MM.1S (cell line): ENCODE measurements around the gene GNL1.
"Not testable (repeated sequence)": the region's sequence is repeated elsewhere in the genome, so short reads cannot be mapped to it uniquely, and the experiment has no call there.

ENCODE experiments used
- DNase-seq: peaks from one replicate; pipeline ENCODE4 v3.0.0-alpha.2; 2015
- H2AFZ ChIP-seq: fragments of 300-600 bp; sonication (generic); 2 replicates; pipeline ENCODE4 v1.6.0; 2016; ENCODE audit warnings: antibody characterized with exemption, low read length
- H3F3A ChIP-seq: fragments of 300-600 bp; sonication (generic); 2 replicates; pipeline ENCODE4 v1.6.1; 2016; ENCODE audit warnings: mild to moderate bottlenecking, antibody characterized with exemption, low read length, moderate library complexity, mixed read lengths; ENCODE audit not compliant: insufficient read depth
- H3K27ac ChIP-seq: fragments of 300-600 bp; sonication (generic); 2 replicates; pipeline ENCODE4 v1.5.1; 2016; ENCODE audit warnings: mild to moderate bottlenecking, low read length
- H3K27me3 ChIP-seq: fragments of 300-600 bp; sonication (generic); replicated peaks from 2 replicates; pipeline ENCODE4 v1.6.0; 2016; ENCODE audit warnings: low read length; ENCODE audit not compliant: insufficient read depth
- H3K36me3 ChIP-seq: fragments of 300-600 bp; sonication (generic); replicated peaks from 2 replicates; pipeline ENCODE4 v1.6.1; 2016; ENCODE audit warnings: mild to moderate bottlenecking, low read length, mixed read lengths; ENCODE audit not compliant: insufficient read depth
- H3K4me1 ChIP-seq: fragments of 300-600 bp; sonication (generic); 2 replicates; pipeline ENCODE4 v1.6.1; 2016; ENCODE audit warnings: low read length, mixed read lengths
- H3K4me2 ChIP-seq: fragments of 300-600 bp; sonication (generic); 2 replicates; pipeline ENCODE4 v1.6.0; 2016; ENCODE audit warnings: low read depth, low read length
- H3K4me3 ChIP-seq: fragments of 300-600 bp; sonication (generic); 2 replicates; pipeline ENCODE4 v1.5.1; 2016; ENCODE audit warnings: low read length, mixed read lengths
- H3K79me2 ChIP-seq: fragments of 300-600 bp; sonication (generic); 2 replicates; pipeline ENCODE4 v1.6.1; 2016; ENCODE audit warnings: mixed run types, low read length, mixed read lengths
- H3K9ac ChIP-seq: fragments of 300-600 bp; sonication (generic); 2 replicates; pipeline ENCODE4 v1.6.1; 2016; ENCODE audit warnings: low read length, mixed read lengths
- H3K9me2 ChIP-seq: fragments of 300-600 bp; sonication (generic); replicated peaks from 2 replicates; pipeline ENCODE4 v1.6.1; 2016; ENCODE audit warnings: mild to moderate bottlenecking, low read length, mixed read lengths; ENCODE audit not compliant: insufficient read depth
- H3K9me3 ChIP-seq: fragments of 300-600 bp; sonication (generic); replicated peaks from 2 replicates; pipeline ENCODE4 v1.6.1; 2016; ENCODE audit warnings: mild to moderate bottlenecking, low read length, mixed read lengths; ENCODE audit not compliant: insufficient read depth
- H4K20me1 ChIP-seq: fragments of 300-600 bp; sonication (generic); 2 replicates; pipeline ENCODE4 v1.6.1; 2016; ENCODE audit warnings: mild to moderate bottlenecking, low read length, moderate library complexity, mixed read lengths; ENCODE audit not compliant: insufficient read depth
- EZH2 ChIP-seq: fragments of 300-600 bp; sonication (generic); optimal IDR thresholded peaks from 2 replicates; pipeline ENCODE3; 2017; ENCODE audit warnings: low read depth, mild to moderate bottlenecking, antibody characterized with exemption, low read length, mixed read lengths
- EZH2phosphoT487 ChIP-seq: fragments of 300-600 bp; sonication (generic); IDR thresholded peaks from 2 replicates; pipeline ENCODE4 v1.6.1; 2018; ENCODE audit warnings: antibody characterized with exemption, low read length
- TF ChIP-seq, protein P1 (sequence below): fragments of 300-600 bp; sonication (generic); IDR thresholded peaks from 2 replicates; pipeline ENCODE4 v1.5.1; 2016; ENCODE audit warnings: antibody characterized with exemption, low read length, mixed read lengths

GNL1 gene

DNA sequence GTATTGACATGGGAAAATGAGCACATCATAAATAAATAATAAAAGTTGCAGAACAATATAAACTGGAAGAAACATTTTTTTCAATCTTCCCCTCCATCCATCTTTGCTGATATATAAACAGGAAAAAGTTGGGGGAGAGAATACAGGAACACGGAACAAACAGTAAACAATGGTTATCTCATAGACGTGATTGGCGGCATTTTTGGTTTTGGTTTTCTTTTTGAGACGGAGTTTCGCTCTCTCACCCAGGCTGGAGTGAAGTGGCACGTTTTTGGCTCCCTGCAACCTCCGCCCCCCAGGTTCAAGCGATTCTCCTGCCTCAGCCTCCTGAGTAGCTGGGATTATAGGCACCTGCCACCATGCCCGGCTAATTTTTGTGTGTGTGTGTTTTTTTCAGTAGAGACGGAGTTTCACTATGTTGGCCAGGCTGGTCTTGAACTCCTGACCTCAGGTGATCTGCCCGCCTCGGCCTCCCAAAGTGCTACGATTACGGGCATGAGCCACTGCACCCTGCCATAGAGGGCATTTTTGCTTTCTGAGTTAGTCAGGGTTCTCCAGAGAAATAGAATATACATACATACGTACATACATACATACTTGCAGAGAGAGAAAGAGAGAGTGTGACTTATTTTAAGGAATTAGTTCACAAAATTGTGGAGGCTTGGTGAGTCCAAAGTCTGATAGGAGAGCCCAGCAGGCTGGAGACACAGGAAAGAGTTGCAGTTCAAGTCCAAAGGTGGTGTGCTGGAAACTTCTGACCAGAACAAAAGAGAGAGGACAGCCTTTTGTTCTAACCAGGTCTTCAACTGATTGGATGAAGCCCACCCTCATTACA is 22.6 kb downstream of the GNL1 start:
- DNase-seq, result no peak
- Histone ChIP-seq H3K27me3 (no peaks in the 10 kb centered on the region), H3K4me1 (peaks cover 16% of the 10 kb centered on the region), H3K9me3 (no peaks in the 10 kb centered on the region), H3F3A (peaks cover 9% of the 10 kb centered on the region), H3K79me2 (no peaks in the 10 kb centered on the region), H4K20me1 (no peaks in the 10 kb centered on the region), H3K4me3 (no peak overlapping the region), H3K9me2 (no peaks in the 10 kb centered on the region), H3K27ac (no peak overlapping the region), H3K36me3 (no peaks in the 10 kb centered on the region), H3K9ac (no peak overlapping the region), H2AFZ (no peak overlapping the region), H3K4me2 (no peak overlapping the region)
- no peak for TF ChIP-seq EZH2phosphoT487
- TF ChIP-seq, protein P1, sequence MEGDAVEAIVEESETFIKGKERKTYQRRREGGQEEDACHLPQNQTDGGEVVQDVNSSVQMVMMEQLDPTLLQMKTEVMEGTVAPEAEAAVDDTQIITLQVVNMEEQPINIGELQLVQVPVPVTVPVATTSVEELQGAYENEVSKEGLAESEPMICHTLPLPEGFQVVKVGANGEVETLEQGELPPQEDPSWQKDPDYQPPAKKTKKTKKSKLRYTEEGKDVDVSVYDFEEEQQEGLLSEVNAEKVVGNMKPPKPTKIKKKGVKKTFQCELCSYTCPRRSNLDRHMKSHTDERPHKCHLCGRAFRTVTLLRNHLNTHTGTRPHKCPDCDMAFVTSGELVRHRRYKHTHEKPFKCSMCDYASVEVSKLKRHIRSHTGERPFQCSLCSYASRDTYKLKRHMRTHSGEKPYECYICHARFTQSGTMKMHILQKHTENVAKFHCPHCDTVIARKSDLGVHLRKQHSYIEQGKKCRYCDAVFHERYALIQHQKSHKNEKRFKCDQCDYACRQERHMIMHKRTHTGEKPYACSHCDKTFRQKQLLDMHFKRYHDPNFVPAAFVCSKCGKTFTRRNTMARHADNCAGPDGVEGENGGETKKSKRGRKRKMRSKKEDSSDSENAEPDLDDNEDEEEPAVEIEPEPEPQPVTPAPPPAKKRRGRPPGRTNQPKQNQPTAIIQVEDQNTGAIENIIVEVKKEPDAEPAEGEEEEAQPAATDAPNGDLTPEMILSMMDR, result no peak

- 0 out of 2 replicates have a peak overlapping the region, but pooled peaks have one; percentile 1 for H3K4me2 ChIP-seq
- H3K4me1 ChIP-seq, result peaks cover 24% of the 10 kb centered on the region
- H3K9ac ChIP-seq, result no peak overlapping the region
- peak overlapping the region; percentile 11; the same call in 1 of the 2 replicates for H3K27ac ChIP-seq
- no peak for DNase-seq
- peaks cover 18% of the 10 kb centered on the region for H3F3A ChIP-seq
- H3K9me3 ChIP-seq, result no peaks in the 10 kb centered on the region
- H2AFZ ChIP-seq, result 0 out of 2 replicates have a peak overlapping the region, but pooled peaks have one; percentile 0
- H3K79me2 ChIP-seq, result no peaks in the 10 kb centered on the region
- TF ChIP-seq EZH2phosphoT487, result no peak
- TF ChIP-seq, protein P1, result no peak
- no peak for TF ChIP-seq EZH2
- no peaks in the 10 kb centered on the region for H3K36me3 ChIP-seq
- no peaks in the 10 kb centered on the region for H3K9me2 ChIP-seq
- H4K20me1 ChIP-seq, result no peaks in the 10 kb centered on the region
- no peaks in the 10 kb centered on the region for H3K27me3 ChIP-seq
- no peak overlapping the region for H3K4me3 ChIP-seq
Measured at GRCh38 chr6:30530014-30530413, 26.3 kb downstream of the GNL1 start.

DNA sequence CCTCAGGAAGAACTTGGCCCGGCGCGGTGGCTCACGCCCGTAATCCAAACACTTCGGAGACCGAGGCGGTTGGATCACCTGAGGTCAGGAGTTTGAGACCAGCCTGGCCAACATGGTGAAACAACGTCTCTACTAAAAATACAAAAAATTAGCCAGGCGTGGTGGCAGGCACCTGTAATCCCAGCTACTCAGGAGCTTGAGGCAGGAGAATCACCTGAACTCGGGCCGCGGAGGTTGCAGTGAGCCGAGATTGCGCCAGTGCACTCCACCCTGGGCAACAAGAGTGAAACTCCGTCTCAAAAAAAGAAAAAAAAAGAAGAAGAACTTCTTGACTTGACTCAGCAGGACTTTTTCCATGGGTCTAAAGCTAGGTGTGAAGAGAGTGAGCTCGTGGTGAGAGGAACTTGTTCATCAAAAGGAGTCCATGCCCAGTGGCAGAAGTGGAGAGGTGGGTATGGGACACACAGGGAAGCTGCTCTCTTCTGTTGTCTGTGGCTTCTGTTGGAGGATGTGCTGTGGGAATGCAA is 26.9 kb downstream of the GNL1 start:
- H3K4me2 ChIP-seq, result peak overlapping the region; percentile 1; the same call in 1 of the 2 replicates
- H3K36me3 ChIP-seq, DNase-seq, H3K9me2 ChIP-seq, H3K9me3 ChIP-seq, H3K79me2 ChIP-seq, H3K4me3 ChIP-seq, H4K20me1 ChIP-seq, H3K9ac ChIP-seq, H3K27me3 ChIP-seq: not testable (repeated sequence)
- 0 out of 2 replicates have a peak overlapping the region, but pooled peaks have one; percentile 0 for H2AFZ ChIP-seq
- H3F3A ChIP-seq, result peaks cover 18% of the 10 kb centered on the region
- H3K4me1 ChIP-seq, result peaks cover 24% of the 10 kb centered on the region
- H3K27ac ChIP-seq, result peak overlapping the region; percentile 11; the same call in 1 of the 2 replicates

- not testable (repeated sequence) for H3K27me3 ChIP-seq, H3K9ac ChIP-seq, H3K27ac ChIP-seq, DNase-seq, H3K79me2 ChIP-seq, H3K9me2 ChIP-seq, H3K4me2 ChIP-seq, H4K20me1 ChIP-seq, H2AFZ ChIP-seq, H3K36me3 ChIP-seq, H3K9me3 ChIP-seq, H3K4me3 ChIP-seq
- H3K4me1 ChIP-seq, result peaks cover 24% of the 10 kb centered on the region
- peaks cover 16% of the 10 kb centered on the region for H3F3A ChIP-seq
Measured at GRCh38 chr6:30526444-30526843, 29.8 kb downstream of the GNL1 start.

DNA sequence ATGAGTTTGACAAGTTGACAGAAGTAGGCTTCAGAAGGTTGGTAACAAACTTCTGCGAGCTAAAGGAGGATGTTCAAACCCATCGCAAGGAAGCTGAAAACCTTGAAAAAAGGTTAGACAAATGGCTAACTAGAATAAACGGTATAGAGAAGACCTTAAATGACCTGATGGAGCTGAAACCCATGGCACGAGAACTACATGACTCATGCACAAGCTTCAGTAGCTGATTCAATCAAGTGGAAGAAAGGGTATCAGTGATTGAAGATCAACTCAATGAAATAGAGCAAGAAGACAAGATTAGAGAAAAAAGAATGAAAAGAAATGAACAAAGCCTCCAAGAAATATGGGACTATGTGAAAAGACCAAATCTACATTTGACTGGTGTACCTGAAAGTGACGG is 34.3 kb downstream of the GNL1 start:
- not testable (repeated sequence) for H3K9me2 ChIP-seq, H3K4me2 ChIP-seq, H3K9me3 ChIP-seq, H3K79me2 ChIP-seq, H3K4me3 ChIP-seq, H3K27me3 ChIP-seq, H2AFZ ChIP-seq, H3K27ac ChIP-seq, H4K20me1 ChIP-seq, DNase-seq, H3K36me3 ChIP-seq, H3K9ac ChIP-seq, H3F3A ChIP-seq, H3K4me1 ChIP-seq

GRCh38 chr6:30521082-30521481 is 35.2 kb downstream of the GNL1 start:
- H3K4me1 ChIP-seq, DNase-seq, H4K20me1 ChIP-seq, H3K4me3 ChIP-seq, H3K27me3 ChIP-seq, H3K27ac ChIP-seq, H3K9me3 ChIP-seq, H3K9me2 ChIP-seq, H3F3A ChIP-seq, H3K9ac ChIP-seq, H3K36me3 ChIP-seq, H2AFZ ChIP-seq, H3K4me2 ChIP-seq, H3K79me2 ChIP-seq: not testable (repeated sequence)
